GM12801 (cell line): Measurements from ENCODE around the gene MRPL3.

Experiments used
- TF ChIP-seq, protein P1 (sequence below): IDR thresholded peaks from one replicate; pipeline ENCODE4 v1.5.1; 2011; ENCODE audit warnings: control low read depth; ENCODE audit not compliant: insufficient read length; ENCODE audit errors: extremely low read depth

MRPL3 gene

DNA sequence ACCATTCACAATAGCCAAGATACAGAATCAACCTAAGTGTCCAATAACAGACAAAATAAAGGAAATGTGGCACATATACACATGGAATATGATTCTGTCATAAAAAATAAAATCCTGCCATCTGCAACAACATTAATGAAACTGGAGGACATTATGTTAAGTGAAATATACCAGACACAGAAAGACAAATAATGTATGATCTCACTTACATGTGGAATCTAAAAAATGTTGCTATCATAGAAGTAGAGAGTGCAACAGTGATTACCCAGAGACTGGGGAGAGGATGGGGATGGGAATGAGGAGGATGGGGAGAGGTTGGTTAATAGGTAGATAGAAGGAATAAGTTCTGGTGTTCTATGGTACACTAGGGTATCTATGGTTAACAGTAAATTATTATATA lies 28.7 kb downstream of the MRPL3 start:
- TF ChIP-seq, protein P1, sequence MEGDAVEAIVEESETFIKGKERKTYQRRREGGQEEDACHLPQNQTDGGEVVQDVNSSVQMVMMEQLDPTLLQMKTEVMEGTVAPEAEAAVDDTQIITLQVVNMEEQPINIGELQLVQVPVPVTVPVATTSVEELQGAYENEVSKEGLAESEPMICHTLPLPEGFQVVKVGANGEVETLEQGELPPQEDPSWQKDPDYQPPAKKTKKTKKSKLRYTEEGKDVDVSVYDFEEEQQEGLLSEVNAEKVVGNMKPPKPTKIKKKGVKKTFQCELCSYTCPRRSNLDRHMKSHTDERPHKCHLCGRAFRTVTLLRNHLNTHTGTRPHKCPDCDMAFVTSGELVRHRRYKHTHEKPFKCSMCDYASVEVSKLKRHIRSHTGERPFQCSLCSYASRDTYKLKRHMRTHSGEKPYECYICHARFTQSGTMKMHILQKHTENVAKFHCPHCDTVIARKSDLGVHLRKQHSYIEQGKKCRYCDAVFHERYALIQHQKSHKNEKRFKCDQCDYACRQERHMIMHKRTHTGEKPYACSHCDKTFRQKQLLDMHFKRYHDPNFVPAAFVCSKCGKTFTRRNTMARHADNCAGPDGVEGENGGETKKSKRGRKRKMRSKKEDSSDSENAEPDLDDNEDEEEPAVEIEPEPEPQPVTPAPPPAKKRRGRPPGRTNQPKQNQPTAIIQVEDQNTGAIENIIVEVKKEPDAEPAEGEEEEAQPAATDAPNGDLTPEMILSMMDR = no peak

DNA sequence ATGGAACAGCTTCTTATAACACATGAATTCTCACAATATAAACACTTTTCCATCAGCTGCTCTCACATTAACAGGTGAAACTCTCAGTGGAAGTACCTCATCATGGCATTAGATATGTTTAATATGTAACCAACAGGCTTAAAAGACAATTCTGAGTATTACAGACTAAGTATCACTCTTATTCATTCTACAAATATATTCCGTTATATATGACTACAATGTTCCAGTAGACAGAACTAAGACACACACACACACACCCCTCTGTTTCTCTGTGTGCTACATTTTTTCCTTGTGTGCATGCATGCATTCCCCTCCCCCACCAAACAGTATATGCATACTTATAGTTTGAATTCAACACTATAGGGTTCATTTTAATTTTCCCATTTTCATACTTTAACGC lies 32.4 kb downstream of the MRPL3 start:
- TF ChIP-seq, protein P1 = no peak

DNA sequence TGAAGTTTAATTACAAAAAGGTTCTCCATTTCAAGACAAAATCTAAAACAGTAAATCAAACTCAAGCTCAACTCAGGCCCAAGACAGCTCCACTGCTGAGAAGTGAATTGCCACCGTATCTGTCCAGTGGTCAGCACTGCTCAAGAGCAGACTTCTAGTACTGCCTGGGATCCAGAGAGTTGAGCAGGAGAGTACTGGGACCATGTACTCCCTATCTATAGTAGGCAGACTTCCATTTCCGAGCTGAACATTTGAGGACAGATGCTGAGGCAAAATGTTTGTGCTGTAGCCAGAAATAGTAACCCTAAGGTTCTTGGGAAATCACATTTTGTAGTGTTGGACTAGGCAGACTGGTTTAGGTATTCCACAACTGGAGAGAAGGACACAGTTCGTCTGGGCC lies 44.1 kb downstream of the MRPL3 start:
- TF ChIP-seq, protein P1 = no peak

DNA sequence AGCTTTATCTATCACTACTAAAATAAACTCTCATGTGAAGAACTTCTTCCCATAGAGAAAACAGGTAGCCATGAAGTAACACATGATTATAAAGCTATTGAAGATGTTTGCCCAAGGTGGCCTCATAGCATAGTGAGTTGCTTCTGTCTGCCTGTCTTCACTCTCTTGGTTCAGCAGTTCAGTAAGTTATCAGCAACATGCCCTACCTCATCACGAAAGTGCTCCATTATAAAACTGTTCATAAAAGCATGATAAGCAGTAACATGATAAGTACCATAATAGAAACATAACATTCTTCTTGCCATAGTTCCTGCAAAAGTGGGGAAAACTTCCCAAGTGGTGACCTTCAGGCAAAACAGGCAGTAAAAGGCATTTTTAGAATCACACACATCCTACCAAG lies 45.6 kb downstream of the MRPL3 start:
- TF ChIP-seq, protein P1 = no peak

DNA sequence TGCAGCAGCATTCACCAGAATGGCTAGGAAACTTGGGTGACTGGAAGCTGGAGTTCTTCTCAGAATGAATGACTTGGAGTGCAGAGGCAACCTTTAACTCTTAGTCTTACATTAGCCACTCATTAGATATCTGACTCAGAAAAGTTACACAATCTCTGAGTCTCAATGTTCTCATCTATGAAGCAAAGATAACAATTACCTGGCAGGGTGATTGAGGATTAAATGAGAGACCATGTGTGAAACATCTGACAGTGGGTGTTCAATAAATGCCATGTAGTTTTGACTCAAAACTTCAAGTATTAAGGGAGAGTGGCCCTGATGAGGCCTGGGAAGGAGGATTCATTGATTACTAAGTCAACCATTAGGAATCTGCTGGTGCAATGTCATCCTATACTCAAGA lies 48.3 kb downstream of the MRPL3 start:
- TF ChIP-seq, protein P1 = no peak

DNA sequence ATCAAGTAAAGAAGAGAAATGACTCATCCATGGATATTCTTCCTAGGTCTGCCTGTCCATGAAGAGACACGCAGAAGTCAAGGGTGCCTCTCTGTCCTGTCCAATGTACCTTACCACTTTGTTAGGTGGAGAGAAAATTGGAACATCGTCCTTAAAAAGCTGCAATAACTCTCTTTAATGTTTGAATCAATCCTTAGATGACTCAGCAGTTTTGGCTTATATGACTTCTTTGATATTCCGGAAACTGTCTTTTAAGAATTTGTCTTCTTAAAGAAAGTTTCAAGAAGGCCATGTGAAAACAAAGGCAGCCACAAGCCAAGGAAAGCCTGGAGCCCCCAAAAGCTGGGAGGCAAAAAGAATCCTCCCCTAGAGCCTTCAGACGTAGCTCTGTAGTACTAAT lies 49.2 kb downstream of the MRPL3 start:
- TF ChIP-seq, protein P1 = no peak

DNA sequence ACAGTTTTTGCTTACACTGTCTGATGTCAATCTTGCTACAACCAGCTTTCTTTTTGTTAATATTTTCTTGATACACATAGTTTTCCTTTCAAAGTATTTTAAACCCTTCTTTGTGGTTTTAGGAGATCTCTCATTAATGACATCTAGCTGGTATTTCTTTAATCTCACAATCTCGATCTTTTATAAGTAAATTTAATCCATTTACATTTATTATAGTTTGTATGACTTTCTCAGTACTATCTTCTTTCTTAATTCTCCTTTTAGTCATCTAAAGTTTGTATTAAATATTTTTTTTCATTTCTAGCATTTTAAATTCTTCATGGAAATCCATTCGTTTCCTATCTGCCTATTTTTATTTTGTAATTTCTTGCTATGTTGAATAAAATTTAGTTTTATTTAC lies 55.4 kb downstream of the MRPL3 start:
- TF ChIP-seq, protein P1 = no peak

DNA sequence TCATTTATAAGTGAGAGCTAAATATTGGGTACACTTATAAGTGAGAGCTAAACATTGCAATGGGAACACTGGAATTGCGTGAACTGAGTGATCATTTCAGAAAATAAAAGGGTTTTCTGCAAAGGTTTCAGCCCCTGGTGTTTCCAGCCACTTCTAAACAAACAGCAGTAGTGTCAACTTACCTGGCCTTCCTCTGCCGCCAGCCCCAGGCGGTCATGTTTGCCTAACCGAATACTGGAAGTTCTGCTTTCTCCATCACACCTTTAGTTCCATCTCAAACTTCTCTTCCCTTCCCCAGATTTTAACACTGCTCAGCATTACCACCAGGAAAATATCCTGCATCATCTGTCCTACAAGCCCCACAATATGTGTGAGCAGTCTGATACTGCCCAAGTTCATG lies 58.6 kb downstream of the MRPL3 start:
- TF ChIP-seq, protein P1 = no peak
